Measurements from ENCODE around the gene NEDD4L.

The NEDD4L gene

GRCh38 chr18:58253871-58254270, 209.8 kb downstream of the NEDD4L start:
- Histone ChIP-seq H3K27ac (ENCODE audit: low read depth, low read length) (no peak overlapping the region), H3K9ac (ENCODE audit: low read length) (no peak overlapping the region), H3F3A (ENCODE audit: insufficient read depth) (no peaks in the 10 kb centered on the region), H3K79me2 (ENCODE audit: insufficient read depth, low read length) (no peaks in the 10 kb centered on the region), H3K9me2 (replicated peaks; ENCODE audit: insufficient read depth, low read length) (no peaks in the 10 kb centered on the region), H3K9me3 (ENCODE audit: insufficient read depth, low read length) (no peaks in the 10 kb centered on the region), H3K4me3 (ENCODE audit: insufficient read depth, low read length, poor library complexity, severe bottlenecking) (no peak overlapping the region), H2AFZ (ENCODE audit: low read depth, low read length, severe bottlenecking) (no peak overlapping the region), H3K27me3 (ENCODE audit: low read length) (no peaks in the 10 kb centered on the region), H4K20me1 (ENCODE audit: low read depth, low read length) (no peaks in the 10 kb centered on the region), H3K4me2 (ENCODE audit: low read depth, low read length, poor library complexity, severe bottlenecking) (no peak overlapping the region), H3K36me3 (ENCODE audit: low read length) (no peaks in the 10 kb centered on the region)
- TF ChIP-seq CTCF (IDR thresholded peaks at IDR 0.05; ENCODE audit: insufficient read depth, low read length, poor library complexity, severe bottlenecking) (no peak), EZH2phosphoT487 (conservative IDR thresholded peaks at IDR 0.05; ENCODE audit: low read length) (no peak)

DNA sequence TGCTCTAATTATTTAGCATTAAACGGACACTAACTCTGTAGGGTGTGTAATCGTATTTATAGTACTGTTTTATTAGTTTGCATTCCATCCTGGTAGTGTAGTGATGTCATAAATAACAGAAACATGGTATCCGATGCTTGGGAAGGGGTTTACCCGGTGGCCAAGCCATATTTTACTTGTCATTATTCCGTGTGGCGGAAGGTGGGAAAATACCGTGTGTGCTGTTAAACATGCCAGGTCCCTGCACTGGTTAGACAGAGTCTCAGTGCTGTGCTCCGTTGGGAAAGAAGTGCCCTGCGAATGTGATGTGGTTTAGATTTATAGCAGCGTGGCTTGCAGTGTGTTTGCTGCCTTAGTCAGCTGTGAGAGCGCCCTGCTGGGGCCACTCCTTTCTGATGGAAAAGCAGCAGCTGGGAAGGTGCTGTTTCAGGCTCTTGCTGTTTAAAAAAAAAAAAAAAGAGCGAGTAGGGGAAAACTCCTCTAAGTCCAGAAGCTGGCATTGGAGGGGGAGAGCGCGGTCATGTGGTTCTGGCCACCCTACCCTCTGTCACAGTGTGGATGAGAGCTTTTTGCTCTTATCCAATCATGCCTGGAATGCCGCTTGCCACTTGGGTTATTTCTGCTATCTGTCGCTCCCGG, 211.0 kb downstream of the NEDD4L start:
- Histone ChIP-seq H3K9ac (ENCODE audit: low read length) (no peak overlapping the region), H4K20me1 (ENCODE audit: low read depth, low read length) (no peaks in the 10 kb centered on the region), H3K9me3 (ENCODE audit: insufficient read depth, low read length) (no peaks in the 10 kb centered on the region), H3K27me3 (ENCODE audit: low read length) (no peaks in the 10 kb centered on the region), H3K27ac (ENCODE audit: low read depth, low read length) (no peak overlapping the region), H3K79me2 (ENCODE audit: insufficient read depth, low read length) (no peaks in the 10 kb centered on the region), H3K36me3 (ENCODE audit: low read length) (no peaks in the 10 kb centered on the region), H2AFZ (ENCODE audit: low read depth, low read length, severe bottlenecking) (no peak overlapping the region), H3K9me2 (replicated peaks; ENCODE audit: insufficient read depth, low read length) (no peaks in the 10 kb centered on the region), H3K4me3 (ENCODE audit: insufficient read depth, low read length, poor library complexity, severe bottlenecking) (no peak overlapping the region), H3K4me2 (ENCODE audit: low read depth, low read length, poor library complexity, severe bottlenecking) (no peak overlapping the region), H3F3A (ENCODE audit: insufficient read depth) (no peaks in the 10 kb centered on the region)
- no peak for TF ChIP-seq EZH2phosphoT487 (conservative IDR thresholded peaks at IDR 0.05; ENCODE audit: low read length)
- no peak for TF ChIP-seq CTCF (IDR thresholded peaks at IDR 0.05; ENCODE audit: insufficient read depth, low read length, poor library complexity, severe bottlenecking)

- Histone ChIP-seq H3K79me2 (ENCODE audit: insufficient read depth, low read length) (no peaks in the 10 kb centered on the region), H3K9me3 (ENCODE audit: insufficient read depth, low read length) (no peaks in the 10 kb centered on the region), H3F3A (ENCODE audit: insufficient read depth) (no peaks in the 10 kb centered on the region), H3K27me3 (ENCODE audit: low read length) (no peaks in the 10 kb centered on the region), H3K27ac (ENCODE audit: low read depth, low read length) (no peak overlapping the region), H3K36me3 (ENCODE audit: low read length) (no peaks in the 10 kb centered on the region), H3K4me2 (ENCODE audit: low read depth, low read length, poor library complexity, severe bottlenecking) (no peak overlapping the region), H3K4me3 (ENCODE audit: insufficient read depth, low read length, poor library complexity, severe bottlenecking) (no peak overlapping the region), H3K9ac (ENCODE audit: low read length) (no peak overlapping the region), H4K20me1 (ENCODE audit: low read depth, low read length) (no peaks in the 10 kb centered on the region), H2AFZ (ENCODE audit: low read depth, low read length, severe bottlenecking) (no peak overlapping the region), H3K9me2 (replicated peaks; ENCODE audit: insufficient read depth, low read length) (no peaks in the 10 kb centered on the region)
- TF ChIP-seq EZH2phosphoT487 (conservative IDR thresholded peaks at IDR 0.05; ENCODE audit: low read length) (no peak), CTCF (IDR thresholded peaks at IDR 0.05; ENCODE audit: insufficient read depth, low read length, poor library complexity, severe bottlenecking) (no peak)
These were observed 211.8 kb downstream of the NEDD4L start for GRCh38 chr18:58255701-58256311.
